Natural killer cell (primary cell): ENCODE measurements around the gene TTC31. TPM values are rescaled to one million over a fixed set of nuclear protein-coding genes. Genes with fewer than 3 reads are reported as not detected.

Experiments
- ATAC-seq, 3 donors: fragments of 150-1000 bp in 2 of 3; fragments of 200-7000 bp in 1 of 3; cut with Tn5 transposase; 1 replicate in 1 of 3; 2 replicates in 2 of 3; pipeline ENCODE4 v1.10.0; 2021; ENCODE audit warnings: mild to moderate bottlenecking in 2 of 3, moderate library complexity in 2 of 3
- DNase-seq, 2 donors: peaks; one replicate each; pipeline versions ENCODE4 v3.0.0 to v3.0.0-alpha.2; 2013 to 2021; ENCODE audit warnings: mixed read lengths in 1 of 2
- H3K27ac ChIP-seq: one replicate; pipeline ENCODE4 v1.5.1; 2013; ENCODE audit warnings: mild to moderate bottlenecking, low read length
- H3K27me3 ChIP-seq: one replicate; pipeline ENCODE4 v1.6.1; 2013; ENCODE audit warnings: low read length; ENCODE audit not compliant: control insufficient read depth, insufficient read depth
- H3K36me3 ChIP-seq: one replicate; pipeline ENCODE4 v1.6.1; 2013; ENCODE audit warnings: low read length; ENCODE audit not compliant: control insufficient read depth, insufficient read depth
- H3K4me1 ChIP-seq: one replicate; pipeline ENCODE4 v1.6.1; 2013; ENCODE audit warnings: low read length; ENCODE audit not compliant: control insufficient read depth, insufficient read depth
- H3K4me3 ChIP-seq: one replicate; pipeline ENCODE4 v1.5.1; 2013; ENCODE audit warnings: low read length
- H3K9me3 ChIP-seq: one replicate; pipeline ENCODE4 v1.6.1; 2013; ENCODE audit warnings: low read length; ENCODE audit not compliant: control insufficient read depth, insufficient read depth
- H3K27ac Mint-ChIP-seq, 2 donors: one replicate each; pipeline ENCODE4 v1.8.0; 2022; ENCODE audit warnings: mild to moderate bottlenecking in 2 of 2, mixed read lengths in 2 of 2, moderate library complexity in 1 of 2
- H3K27me3 Mint-ChIP-seq, 2 donors: one replicate each; pipeline ENCODE4 v1.8.0; 2022; ENCODE audit warnings: low read depth in 2 of 2, mixed read lengths in 2 of 2
- H3K36me3 Mint-ChIP-seq: one replicate; pipeline ENCODE4 v1.8.0; 2022; ENCODE audit warnings: mixed read lengths
- H3K4me1 Mint-ChIP-seq, 2 donors: one replicate each; pipeline ENCODE4 v1.8.0; 2022; ENCODE audit warnings: mixed read lengths in 2 of 2
- H3K4me3 Mint-ChIP-seq: one replicate; pipeline ENCODE4 v1.8.0; 2022; ENCODE audit warnings: mild to moderate bottlenecking, moderate library complexity, mixed read lengths
- H3K9me3 Mint-ChIP-seq, 2 donors: one replicate each; pipeline ENCODE4 v1.8.0; 2022; ENCODE audit warnings: mixed read lengths in 2 of 2
- WGBS: methylation state at CpG from one replicate; pipeline ENCODE4 v1.1.7; 2013; ENCODE audit warnings: missing lambda C conversion rate; ENCODE audit not compliant: insufficient coverage; 5-methylcytosine and 5-hydroxymethylcytosine counted together
- intact Hi-C: fragments of 100-400 bp; cut with micrococcal nuclease; formaldehyde crosslinking; loops from one replicate; pipeline ENCODE4 v1.14.2; 2022
- total RNA-seq, 4 donors: library from RNA; stranded (reverse); fragments of 120-200 nt in 1 of 4; gene quantifications; one replicate each; pipeline versions ENCODE4 v1.2.3 to v1.2.4, GENCODE V29; 2013 to 2022
- TF ChIP-seq, protein P1 (sequence below): fragments of 200-600 bp; IDR thresholded peaks from one replicate; pipeline ENCODE4 v1.8.0; 2022; ENCODE audit warnings: antibody characterized with exemption

Gene TTC31
- total RNA-seq, 3 donors from 2014 or later (not counting 1 experiment from before 2014, with no cell fraction given) = 51.3 to 59.7 (median 53.1) TPM

DNA sequence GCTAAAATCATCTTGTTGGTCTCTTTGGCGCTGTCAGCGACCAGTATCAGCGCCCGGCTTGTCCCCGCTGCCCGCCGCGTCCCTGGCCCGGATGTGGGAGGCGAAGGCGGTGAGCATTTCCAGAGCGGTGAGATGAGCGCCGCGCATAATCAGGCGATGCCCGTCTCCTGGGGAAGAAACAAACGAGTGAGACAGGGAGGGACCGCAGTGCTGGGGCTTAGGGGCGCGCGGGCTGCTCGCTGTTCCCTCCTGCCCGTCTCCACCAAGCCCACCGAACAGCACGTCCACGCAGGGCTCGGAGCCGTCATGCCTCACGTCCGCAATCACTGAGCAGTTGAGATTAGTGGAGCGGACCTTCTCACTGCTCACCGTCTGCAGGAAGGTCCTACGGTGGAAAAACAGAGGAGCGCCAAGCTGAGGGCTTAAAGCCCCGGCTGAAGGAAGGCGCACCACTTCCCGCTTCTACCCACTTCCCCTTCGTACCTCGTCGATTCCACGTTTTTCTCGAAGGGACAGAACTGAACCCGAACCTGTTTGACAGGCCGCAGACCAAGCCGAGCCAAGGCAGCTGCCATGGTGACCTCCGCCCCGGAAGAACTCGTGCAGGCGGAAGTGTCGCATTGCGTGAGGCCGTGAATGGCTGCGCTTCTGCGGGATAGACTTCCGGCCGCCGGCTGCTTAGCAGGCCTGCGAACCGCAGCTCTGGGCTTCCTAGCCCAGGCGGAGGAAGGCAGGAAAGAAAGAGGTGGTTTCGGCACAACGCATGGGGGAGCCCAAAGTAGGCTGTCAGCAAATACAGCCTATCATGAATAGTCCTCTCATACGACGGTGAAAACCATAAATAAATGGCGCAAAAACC lies 10.6 kb upstream of the TTC31 start, which contains the start of gene MRPL53:
Gene MRPL53, minus strand, starts transcription at position 595 of the 859 bp plus-strand sequence. Its CDS starts 20 bp downstream, at position 575.
- under 1% methylated on average over 66 of the region's 66 CpGs for WGBS
- Histone ChIP-seq H3K9me3 (no peaks in the 10 kb centered on the region), H3K27me3 (no peaks in the 10 kb centered on the region), H3K27ac (peak within 1 kb of the TSS; percentile 82), H3K36me3 (peaks cover 14% of the 10 kb centered on the region), H3K4me1 (peaks cover 24% of the 10 kb centered on the region), H3K4me3 (peak within 1 kb of the TSS; percentile 50)
- no peaks in the 10 kb centered on the region for H3K36me3 Mint-ChIP-seq
- peak; percentile 95 to 99 for DNase-seq
- H3K4me3 Mint-ChIP-seq = peak within 1 kb of the TSS; percentile 95
- H3K9me3 Mint-ChIP-seq = no peaks in the 10 kb centered on the region
- peak; percentile 90 to 96 (median 94) for ATAC-seq
- TF ChIP-seq, protein P1, sequence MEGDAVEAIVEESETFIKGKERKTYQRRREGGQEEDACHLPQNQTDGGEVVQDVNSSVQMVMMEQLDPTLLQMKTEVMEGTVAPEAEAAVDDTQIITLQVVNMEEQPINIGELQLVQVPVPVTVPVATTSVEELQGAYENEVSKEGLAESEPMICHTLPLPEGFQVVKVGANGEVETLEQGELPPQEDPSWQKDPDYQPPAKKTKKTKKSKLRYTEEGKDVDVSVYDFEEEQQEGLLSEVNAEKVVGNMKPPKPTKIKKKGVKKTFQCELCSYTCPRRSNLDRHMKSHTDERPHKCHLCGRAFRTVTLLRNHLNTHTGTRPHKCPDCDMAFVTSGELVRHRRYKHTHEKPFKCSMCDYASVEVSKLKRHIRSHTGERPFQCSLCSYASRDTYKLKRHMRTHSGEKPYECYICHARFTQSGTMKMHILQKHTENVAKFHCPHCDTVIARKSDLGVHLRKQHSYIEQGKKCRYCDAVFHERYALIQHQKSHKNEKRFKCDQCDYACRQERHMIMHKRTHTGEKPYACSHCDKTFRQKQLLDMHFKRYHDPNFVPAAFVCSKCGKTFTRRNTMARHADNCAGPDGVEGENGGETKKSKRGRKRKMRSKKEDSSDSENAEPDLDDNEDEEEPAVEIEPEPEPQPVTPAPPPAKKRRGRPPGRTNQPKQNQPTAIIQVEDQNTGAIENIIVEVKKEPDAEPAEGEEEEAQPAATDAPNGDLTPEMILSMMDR = no peak
- intact Hi-C loops = loop anchor here (1.0 kb wide), 2 partner anchors 11 to 14 kb away; partner anchors contain the start of genes TTC31 and WBP1
- H3K27me3 Mint-ChIP-seq = no peaks in the 10 kb centered on the region
- peaks cover 23 to 27% of the 10 kb centered on the region in 2 donors for H3K4me1 Mint-ChIP-seq
- peak within 1 kb of the TSS; percentile 97 to 98 for H3K27ac Mint-ChIP-seq

DNA sequence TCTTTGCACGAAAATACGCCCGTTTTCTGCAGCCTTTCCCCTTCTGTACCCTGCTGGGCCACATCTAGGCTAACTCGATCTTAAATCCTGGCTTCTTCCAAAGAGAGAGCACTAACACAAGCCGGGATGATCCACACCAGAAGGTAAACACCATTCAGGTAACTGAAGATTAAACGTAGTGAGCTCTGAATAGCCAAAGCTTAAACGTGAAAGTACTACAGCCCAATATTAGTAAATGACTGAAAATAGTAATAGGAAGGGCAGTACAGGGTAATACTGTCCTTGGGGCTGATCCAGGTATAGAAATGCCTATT lies 10.0 kb upstream of the TTC31 start:
- Mint-ChIP-seq H3K4me1 (peaks cover 27% of the 10 kb centered on the region in 2 donors), H3K36me3 (no peaks in the 10 kb centered on the region), H3K27ac (peak overlapping the region; percentile 97 to 98), H3K27me3 (no peaks in the 10 kb centered on the region), H3K9me3 (no peaks in the 10 kb centered on the region), H3K4me3 (peak overlapping the region; percentile 95)
- Histone ChIP-seq H3K36me3 (peaks cover 17% of the 10 kb centered on the region), H3K9me3 (no peaks in the 10 kb centered on the region), H3K27ac (peak overlapping the region; percentile 82), H3K27me3 (no peaks in the 10 kb centered on the region), H3K4me3 (peak overlapping the region; percentile 50), H3K4me1 (peaks cover 24% of the 10 kb centered on the region)
- ATAC-seq = no peak
- WGBS = 7% methylated on average over 6 of the region's 7 CpGs
- intact Hi-C loops = loop anchor here (1.0 kb wide), 2 partner anchors 10 to 15 kb away; partner anchors contain the start of genes TTC31 and WBP1
- TF ChIP-seq, protein P1 = no peak
- DNase-seq = no peak

GRCh38 chr2:74474481-74474880 lies 8.4 kb upstream of the TTC31 start:
- peaks cover 24% of the 10 kb centered on the region for H3K4me1 ChIP-seq
- no peaks in the 10 kb centered on the region for H3K9me3 Mint-ChIP-seq

More at GRCh38 chr2:74474481-74474880, 8.4 kb upstream of the TTC31 start:
- no peaks in the 10 kb centered on the region for H3K9me3 ChIP-seq
- no peak overlapping the region for H3K27ac ChIP-seq
- H3K27ac Mint-ChIP-seq = peak overlapping the region; percentile 0 to 98
- peaks cover 27% of the 10 kb centered on the region in 2 donors for H3K4me1 Mint-ChIP-seq
- H3K36me3 Mint-ChIP-seq = no peaks in the 10 kb centered on the region
- intact Hi-C loops = no loop called here
- no peak overlapping the region for H3K4me3 Mint-ChIP-seq
- no peak for ATAC-seq
- H3K27me3 ChIP-seq = no peaks in the 10 kb centered on the region
- no peaks in the 10 kb centered on the region for H3K27me3 Mint-ChIP-seq
- DNase-seq = no peak
- H3K36me3 ChIP-seq = peaks cover 20% of the 10 kb centered on the region
- WGBS = 97% methylated on average over 6 of the region's 6 CpGs
- TF ChIP-seq, protein P1 = no peak
- no peak overlapping the region for H3K4me3 ChIP-seq
